Head of caudate nucleus (tissue), 42 donors: ENCODE data around the gene LST1.

Source experiments
- DNase-seq, 42 donors: peaks; one replicate each; pipeline versions ENCODE4 v3.0.0 to v3.0.0-alpha.2; 2020 to 2021; ENCODE audit warnings: mixed read lengths in 7 of 42
- intact Hi-C: fragments of 100-400 bp; cut with DNase I; formaldehyde crosslinking; loops from one replicate; pipeline ENCODE4 v1.15.0; 2022

Gene LST1

GRCh38 chr6:31631209-31631608, 45.1 kb downstream of the LST1 start:
- intact Hi-C loops: no loop called here
- DNase-seq: no peak

GRCh38 chr6:31631681-31632278, 45.7 kb downstream of the LST1 start:
- DNase-seq: no peak

GRCh38 chr6:31632279-31632946, 46.3 kb downstream of the LST1 start:
- DNase-seq: no peak
- intact Hi-C loops: no loop called here

More at GRCh38 chr6:31631681-31632278, 45.7 kb downstream of the LST1 start:
- intact Hi-C loops: no loop called here

- intact Hi-C loops: no loop called here
Observed at GRCh38 chr6:31633447-31633846, 47.4 kb downstream of the LST1 start.

GRCh38 chr6:31634131-31634530, 48.1 kb downstream of the LST1 start:
- DNase-seq: no peak
- intact Hi-C loops: no loop called here

More at GRCh38 chr6:31633447-31633846, 47.4 kb downstream of the LST1 start:
- no peak for DNase-seq

- intact Hi-C loops: no loop called here
- no peak for DNase-seq
Observed at GRCh38 chr6:31634969-31635575, 49.0 kb downstream of the LST1 start.

GRCh38 chr6:31636698-31637596, 50.9 kb downstream of the LST1 start:
- intact Hi-C loops: no loop called here
- DNase-seq: no peak
